HFFc6 (cell line): ENCODE data around the gene URB1. TPM values are rescaled to one million over a fixed set of nuclear protein-coding genes. Genes with fewer than 3 reads are reported as not detected.

Source experiments
- DNase-seq: peaks from one replicate; pipeline ENCODE4 v3.0.0-alpha.2; 2018
- H3K27ac Mint-ChIP-seq: 2 replicates; pipeline ENCODE4 v1.8.0; 2020; ENCODE audit warnings: mild to moderate bottlenecking, mixed read lengths
- H3K27me3 Mint-ChIP-seq: 2 replicates; pipeline ENCODE4 v1.8.0; 2021; ENCODE audit warnings: mild to moderate bottlenecking, moderate library complexity, mixed read lengths; ENCODE audit not compliant: insufficient read depth
- H3K36me3 Mint-ChIP-seq: 2 replicates; pipeline ENCODE4 v1.8.0; 2021; ENCODE audit warnings: low read depth, mixed read lengths
- H3K4me1 Mint-ChIP-seq: 2 replicates; pipeline ENCODE4 v1.8.0; 2020; ENCODE audit warnings: low read depth, mixed read lengths
- H3K4me3 Mint-ChIP-seq: 2 replicates; pipeline ENCODE4 v1.8.0; 2020; ENCODE audit warnings: mild to moderate bottlenecking, moderate library complexity, mixed read lengths
- H3K9me3 Mint-ChIP-seq: 2 replicates; pipeline ENCODE4 v1.8.0; 2020; ENCODE audit warnings: mild to moderate bottlenecking, mixed read lengths
- CTCF ChIP-seq: fragments of 200-600 bp; sonication (generic); IDR thresholded peaks from 2 replicates; pipeline ENCODE4 v1.5.0; 2021; ENCODE audit warnings: antibody characterized with exemption, mild to moderate bottlenecking
- total RNA-seq, 6 experiments: library from RNA; stranded (reverse); fragmentation: NEBNext Ultra II Directional; extraction: Animal tissue kit (Norgen Biotek cat#: 25700); gene quantifications; 2 replicates in 1 of 6; 3 replicates in 5 of 6; pipeline ENCODE4 v1.2.3, GENCODE V29; 2021

Gene URB1
- total RNA-seq, 6 experiments from 2014 or later = 18.4 to 27.0 (median 22.4) TPM

GRCh38 chr21:32410916-32411315 lies 18.1 kb upstream of the URB1 start:
- Mint-ChIP-seq H3K27me3 (peaks cover 2% of the 10 kb centered on the region; the same call in 1 of the 2 replicates), H3K36me3 (no peaks in the 10 kb centered on the region), H3K9me3 (no peaks in the 10 kb centered on the region), H3K4me1 (peaks cover 39% of the 10 kb centered on the region), H3K27ac (peak overlapping the region; percentile 86; the same call in 1 of the 2 replicates), H3K4me3 (peak overlapping the region; percentile 93)
- DNase-seq = no peak
- TF ChIP-seq CTCF = no peak

GRCh38 chr21:32410291-32410690 lies 17.5 kb upstream of the URB1 start:
- peaks cover 33% of the 10 kb centered on the region for H3K4me1 Mint-ChIP-seq
- H3K27ac Mint-ChIP-seq = no peak overlapping the region
- H3K9me3 Mint-ChIP-seq = no peaks in the 10 kb centered on the region
- no peak for DNase-seq
- no peaks in the 10 kb centered on the region for H3K36me3 Mint-ChIP-seq
- TF ChIP-seq CTCF = no peak
- no peak overlapping the region for H3K4me3 Mint-ChIP-seq
- H3K27me3 Mint-ChIP-seq = peaks cover 2% of the 10 kb centered on the region; the same call in 1 of the 2 replicates

GRCh38 chr21:32406405-32406804 lies 13.6 kb upstream of the URB1 start:
- H3K36me3 Mint-ChIP-seq = no peaks in the 10 kb centered on the region
- peaks cover 4% of the 10 kb centered on the region for H3K27me3 Mint-ChIP-seq

GRCh38 chr21:32403201-32403777 lies 10.5 kb upstream of the URB1 start:
- peak; percentile 91 for TF ChIP-seq CTCF
- peaks cover 6% of the 10 kb centered on the region for H3K27me3 Mint-ChIP-seq
- no peaks in the 10 kb centered on the region for H3K9me3 Mint-ChIP-seq
- H3K36me3 Mint-ChIP-seq = no peaks in the 10 kb centered on the region
- H3K4me1 Mint-ChIP-seq = peaks cover 11% of the 10 kb centered on the region
- no peak overlapping the region for H3K4me3 Mint-ChIP-seq
- no peak overlapping the region; the same call in 1 of the 2 replicates for H3K27ac Mint-ChIP-seq
- peak; percentile 46 for DNase-seq

More at GRCh38 chr21:32406405-32406804, 13.6 kb upstream of the URB1 start:
- no peak for TF ChIP-seq CTCF
- no peaks in the 10 kb centered on the region for H3K9me3 Mint-ChIP-seq
- no peak overlapping the region for H3K4me3 Mint-ChIP-seq
- no peak for DNase-seq
- H3K27ac Mint-ChIP-seq = no peak overlapping the region
- peaks cover 17% of the 10 kb centered on the region for H3K4me1 Mint-ChIP-seq

- Mint-ChIP-seq H3K4me3 (peak overlapping the region; percentile 95), H3K27me3 (peaks cover 4% of the 10 kb centered on the region; the same call in 1 of the 2 replicates), H3K9me3 (no peaks in the 10 kb centered on the region; the same call in 1 of the 2 replicates), H3K27ac (peak overlapping the region; percentile 95), H3K4me1 (peaks cover 45% of the 10 kb centered on the region), H3K36me3 (peaks cover 18% of the 10 kb centered on the region)
- no peak for TF ChIP-seq CTCF
- no peak for DNase-seq
Measured at GRCh38 chr21:32393677-32394001, 827 bp upstream of the URB1 start.
